GM04504 (cell line): ENCODE results near the gene LYG1.
A peak's percentile ranks its signal among the peaks of the same experiment; 100 is the strongest.
"Not testable (repeated sequence)": the region's sequence is repeated elsewhere in the genome, so short reads cannot be mapped to it uniquely, and the experiment has no call there.

ENCODE experiments used
- DNase-seq: peaks from one replicate; pipeline ENCODE4 v3.0.0-alpha.2; 2012; ENCODE audit warnings: low read depth

LYG1 gene

GRCh38 chr2:99301097-99301496, at the start of gene LYG1:
LYG1 (minus strand) TSS chr2:99301197; CDS start chr2:99295670, 5,527 bp downstream.
- not testable (repeated sequence) for DNase-seq

GRCh38 chr2:99350194-99350593, 49.2 kb upstream of the LYG1 start:
- DNase-seq, result no peak

- DNase-seq, result no peak
Observed at GRCh38 chr2:99348173-99348572, 47.2 kb upstream of the LYG1 start.

GRCh38 chr2:99346218-99346617, 45.2 kb upstream of the LYG1 start:
- no peak for DNase-seq

GRCh38 chr2:99345446-99345845, 44.4 kb upstream of the LYG1 start:
- DNase-seq, result not testable (repeated sequence)

- DNase-seq, result no peak
Observed at GRCh38 chr2:99342536-99342935, 41.5 kb upstream of the LYG1 start.

- DNase-seq, result no peak
Observed at GRCh38 chr2:99340669-99341236, 39.8 kb upstream of the LYG1 start.

GRCh38 chr2:99338029-99338585, 37.1 kb upstream of the LYG1 start:
- peak; percentile 1 for DNase-seq

- DNase-seq, result peak; percentile 94
Observed at GRCh38 chr2:99337113-99338028, 36.4 kb upstream of the LYG1 start, which contains the start of gene EIF5B. EIF5B (plus strand) TSS chr2:99337389; CDS start chr2:99337555, 166 bp downstream.

GRCh38 chr2:99336804-99337112, 35.8 kb upstream of the LYG1 start:
- DNase-seq, result no peak

GRCh38 chr2:99335911-99336803, 35.2 kb upstream of the LYG1 start, which contains the start of gene TXNDC9:
TXNDC9 (minus strand) TSS chr2:99336333; CDS start chr2:99333210, 3,123 bp downstream.
- peak; percentile 99 for DNase-seq

- DNase-seq, result no peak
Observed at GRCh38 chr2:99325384-99325783, 24.4 kb upstream of the LYG1 start.

GRCh38 chr2:99317873-99318200, 16.8 kb upstream of the LYG1 start:
- not testable (repeated sequence) for DNase-seq

GRCh38 chr2:99317161-99317872, 16.3 kb upstream of the LYG1 start:
- DNase-seq, result no peak

GRCh38 chr2:99299580-99299979, 1.4 kb downstream of the LYG1 start:
- no peak for DNase-seq

- peak; percentile 7 for DNase-seq
Observed at GRCh38 chr2:99297994-99298393, 3.0 kb downstream of the LYG1 start.

- DNase-seq, result no peak
Observed at GRCh38 chr2:99285526-99285925, 15.5 kb downstream of the LYG1 start.

- DNase-seq, result no peak
Observed at GRCh38 chr2:99279969-99280695, 20.9 kb downstream of the LYG1 start.

- peak; percentile 66 for DNase-seq
Observed at GRCh38 chr2:99278793-99279291, 22.2 kb downstream of the LYG1 start.

GRCh38 chr2:99278195-99278765, 22.7 kb downstream of the LYG1 start:
- not testable (repeated sequence) for DNase-seq
